PFSK-1 (cell line): ENCODE measurements around the gene DPH1.
A peak's percentile ranks its signal among the peaks of the same experiment; 100 is the strongest.

Source experiments
- FOXP2 ChIP-seq: optimal IDR thresholded peaks from 2 replicates; pipeline ENCODE3; 2011; ENCODE audit warnings: borderline replicate concordance, control low read depth, inconsistent platforms; ENCODE audit not compliant: insufficient read depth; ENCODE audit errors: extremely low read length, extremely low read depth
- POLR2AphosphoS5 ChIP-seq: IDR thresholded peaks from 2 replicates; pipeline ENCODE4 v1.6.1; 2012; ENCODE audit warnings: low read depth, mild to moderate bottlenecking, control low read depth, low read length, moderate library complexity
- REST ChIP-seq, 2 experiments: IDR thresholded peaks; 2 replicates each; pipeline versions ENCODE4 v1.6.1 to v1.8.0; 2011 to 2012; ENCODE audit warnings: low read depth in 2 of 2, low read length in 2 of 2, control low read depth in 1 of 2, inconsistent platforms in 1 of 2, mild to moderate bottlenecking in 1 of 2, moderate library complexity in 1 of 2; ENCODE audit not compliant: insufficient read depth in 1 of 2
- SIN3A ChIP-seq: IDR thresholded peaks from 2 replicates; pipeline ENCODE4 v1.6.1; 2012; ENCODE audit warnings: mild to moderate bottlenecking, low read length, moderate library complexity, borderline replicate concordance; ENCODE audit not compliant: insufficient read depth
- TAF1 ChIP-seq: IDR thresholded peaks from 2 replicates; pipeline ENCODE4 v1.6.1; 2012; ENCODE audit warnings: low read length, control low read depth, borderline replicate concordance; ENCODE audit not compliant: insufficient read depth

DPH1 gene

DNA sequence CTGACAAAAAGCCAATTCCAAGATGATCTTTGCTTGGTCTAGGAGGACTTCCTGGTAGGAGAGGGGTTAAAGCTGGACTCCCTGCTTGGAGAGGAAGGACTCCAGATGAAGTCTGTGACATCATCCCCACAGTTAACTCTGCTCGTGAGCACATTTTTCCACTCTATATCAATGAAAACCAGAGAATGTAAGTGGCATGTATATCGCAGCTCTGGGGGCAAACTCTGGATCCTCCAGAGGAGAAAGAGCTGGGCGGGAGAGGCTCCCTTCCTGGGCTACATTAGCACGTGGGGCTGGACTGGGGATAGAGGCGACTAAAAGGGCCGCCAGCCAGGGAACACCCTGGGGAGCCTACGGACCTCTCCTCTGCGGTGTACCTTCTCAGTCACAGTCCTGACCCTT lies 59.1 kb downstream of the DPH1 start:
- TF ChIP-seq POLR2AphosphoS5 (0 out of 2 replicates have a peak, but pooled peaks have one; percentile 49), TAF1 (no peak), SIN3A (no peak), REST (IDR thresholded peaks at IDR 0.05; ENCODE audit: insufficient read depth in 1 of 2, low read depth in 2 of 2, low read length in 2 of 2) (no peak)

- no peak for TF ChIP-seq TAF1
- no peak for TF ChIP-seq REST (IDR thresholded peaks at IDR 0.05; ENCODE audit: insufficient read depth in 1 of 2, low read depth in 2 of 2, low read length in 2 of 2)
- TF ChIP-seq FOXP2 = no peak
- no peak for TF ChIP-seq POLR2AphosphoS5
- no peak for TF ChIP-seq SIN3A
Measured at GRCh38 chr17:2090210-2090641, 60.3 kb downstream of the DPH1 start.

GRCh38 chr17:2090804-2091534 lies 61.0 kb downstream of the DPH1 start:
- TF ChIP-seq REST (IDR thresholded peaks at IDR 0.05; ENCODE audit: insufficient read depth in 1 of 2, low read depth in 2 of 2, low read length in 2 of 2) (0 out of 4 replicates have a peak, but pooled peaks of 1 of the 2 experiments have one; percentile 49), TAF1 (peak; percentile 88; the same call in 1 of the 2 replicates), POLR2AphosphoS5 (peak; percentile 84), FOXP2 (peak; percentile 54), SIN3A (peak; percentile 72; the same call in 1 of the 2 replicates)

- TF ChIP-seq TAF1 (no peak), FOXP2 (no peak), REST (IDR thresholded peaks at IDR 0.05; ENCODE audit: insufficient read depth in 1 of 2, low read depth in 2 of 2, low read length in 2 of 2) (no peak), SIN3A (no peak), POLR2AphosphoS5 (no peak)
Measured at GRCh38 chr17:2092253-2092652, 62.3 kb downstream of the DPH1 start.

DNA sequence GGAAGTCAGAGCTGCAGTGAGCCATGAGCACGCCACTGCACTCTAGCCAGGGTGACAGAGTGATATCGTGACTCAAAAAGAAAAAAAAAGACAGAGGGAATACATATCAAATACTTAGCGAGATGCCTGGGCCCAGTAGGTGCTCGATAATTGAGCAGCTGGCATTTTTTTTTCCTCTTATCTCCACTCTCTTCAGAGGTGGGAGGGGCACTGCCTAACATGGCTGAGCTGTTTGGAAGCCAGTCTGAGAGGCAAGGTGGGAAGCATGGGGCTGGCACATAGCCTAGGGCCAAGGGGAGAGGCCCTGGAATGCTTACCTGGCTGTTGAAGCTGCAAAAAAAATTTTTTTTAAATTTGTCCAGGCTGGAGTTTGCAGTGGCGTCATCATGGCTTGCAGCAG lies 63.4 kb downstream of the DPH1 start:
- TF ChIP-seq SIN3A (no peak), POLR2AphosphoS5 (no peak), REST (IDR thresholded peaks at IDR 0.05; ENCODE audit: insufficient read depth in 1 of 2, low read depth in 2 of 2, low read length in 2 of 2) (no peak)
